ENCODE measurements around the gene CNST.

CNST gene

GRCh38 chr1:246678816-246679793 is 112.8 kb downstream of the CNST start:
- no peak overlapping the region for H3K9ac ChIP-seq (ENCODE audit: low read length)
- no peaks in the 10 kb centered on the region for H3K27me3 ChIP-seq (ENCODE audit: insufficient read depth, low read length, poor library complexity)
- no peak overlapping the region for H3K27ac ChIP-seq (ENCODE audit: low read depth, low read length)
- no peak overlapping the region for H2BK120ac ChIP-seq (ENCODE audit: low read depth, low read length)
- H3K36me3 ChIP-seq (ENCODE audit: control insufficient read depth, insufficient read depth, low read length), result no peaks in the 10 kb centered on the region
- no peak overlapping the region for H3K4ac ChIP-seq (ENCODE audit: low read depth, low read length)
- H4K8ac ChIP-seq (ENCODE audit: low read depth, low read length), result no peak overlapping the region
- H2AK5ac ChIP-seq (ENCODE audit: low read length), result no peak overlapping the region
- H3K4me3 ChIP-seq (ENCODE audit: low read length), result no peak overlapping the region
- H3K79me1 ChIP-seq (ENCODE audit: low read length), result no peaks in the 10 kb centered on the region
- no peak overlapping the region for H2BK5ac ChIP-seq (ENCODE audit: low read length)
- H3K79me2 ChIP-seq (ENCODE audit: control insufficient read depth, insufficient read depth, low read length), result no peaks in the 10 kb centered on the region
- no peak overlapping the region for H3K23ac ChIP-seq (ENCODE audit: low read length)
- no peak overlapping the region for H4K5ac ChIP-seq (ENCODE audit: low read length)
- no peak overlapping the region for H2BK15ac ChIP-seq (replicated peaks; ENCODE audit: low read depth)
- H3K4me2 ChIP-seq (ENCODE audit: low read length), result no peak overlapping the region
- no CpG with 5 or more reads among the region's 18 CpGs for WGBS (ENCODE audit: extremely low coverage, insufficient coverage, low lambda C conversion rate)
- no peak for DNase-seq
- H3K56ac ChIP-seq (ENCODE audit: low read length), result no peak overlapping the region
- H3K4me1 ChIP-seq (ENCODE audit: control insufficient read depth, low read depth, low read length), result no peaks in the 10 kb centered on the region
- no peak overlapping the region for H3K18ac ChIP-seq (ENCODE audit: low read length)

- H2BK120ac ChIP-seq (ENCODE audit: low read depth, low read length), result no peak overlapping the region
- H3K27me3 ChIP-seq (ENCODE audit: insufficient read depth, low read length, poor library complexity), result no peaks in the 10 kb centered on the region
- H2BK15ac ChIP-seq (replicated peaks; ENCODE audit: low read depth), result no peak overlapping the region
- no peaks in the 10 kb centered on the region for H3K36me3 ChIP-seq (ENCODE audit: control insufficient read depth, insufficient read depth, low read length)
- H3K79me2 ChIP-seq (ENCODE audit: control insufficient read depth, insufficient read depth, low read length), result no peaks in the 10 kb centered on the region
- H4K5ac ChIP-seq (ENCODE audit: low read length), result no peak overlapping the region
- H3K4me1 ChIP-seq (ENCODE audit: control insufficient read depth, low read depth, low read length), result no peaks in the 10 kb centered on the region
- DNase-seq, result no peak
- H3K23ac ChIP-seq (ENCODE audit: low read length), result no peak overlapping the region
- no peak overlapping the region for H3K4me3 ChIP-seq (ENCODE audit: low read length)
- no peak overlapping the region for H2BK5ac ChIP-seq (ENCODE audit: low read length)
- no CpG with 5 or more reads among the region's 1 CpG for WGBS (ENCODE audit: extremely low coverage, insufficient coverage, low lambda C conversion rate)
- H3K18ac ChIP-seq (ENCODE audit: low read length), result no peak overlapping the region
- no peak overlapping the region for H3K56ac ChIP-seq (ENCODE audit: low read length)
- H3K79me1 ChIP-seq (ENCODE audit: low read length), result no peaks in the 10 kb centered on the region
- no peak overlapping the region for H4K8ac ChIP-seq (ENCODE audit: low read depth, low read length)
- no peak overlapping the region for H3K4me2 ChIP-seq (ENCODE audit: low read length)
- H3K27ac ChIP-seq (ENCODE audit: low read depth, low read length), result no peak overlapping the region
- no peak overlapping the region for H3K4ac ChIP-seq (ENCODE audit: low read depth, low read length)
- H2AK5ac ChIP-seq (ENCODE audit: low read length), result no peak overlapping the region
- no peak overlapping the region for H3K9ac ChIP-seq (ENCODE audit: low read length)
These were observed 113.5 kb downstream of the CNST start for GRCh38 chr1:246679794-246680177.

GRCh38 chr1:246680190-246680589 is 113.9 kb downstream of the CNST start:
- no peaks in the 10 kb centered on the region for H3K79me1 ChIP-seq (ENCODE audit: low read length)
- no peaks in the 10 kb centered on the region for H3K79me2 ChIP-seq (ENCODE audit: control insufficient read depth, insufficient read depth, low read length)
- no peak overlapping the region for H3K4me3 ChIP-seq (ENCODE audit: low read length)
- no peak overlapping the region for H2AK5ac ChIP-seq (ENCODE audit: low read length)
- H2BK120ac ChIP-seq (ENCODE audit: low read depth, low read length), result no peak overlapping the region
- H4K8ac ChIP-seq (ENCODE audit: low read depth, low read length), result no peak overlapping the region
- H2BK5ac ChIP-seq (ENCODE audit: low read length), result no peak overlapping the region
- H3K4ac ChIP-seq (ENCODE audit: low read depth, low read length), result no peak overlapping the region
- H3K4me2 ChIP-seq (ENCODE audit: low read length), result no peak overlapping the region
- H4K5ac ChIP-seq (ENCODE audit: low read length), result no peak overlapping the region
- WGBS (ENCODE audit: extremely low coverage, insufficient coverage, low lambda C conversion rate), result no CpG with 5 or more reads among the region's 8 CpGs
- no peak for DNase-seq
- H3K23ac ChIP-seq (ENCODE audit: low read length), result no peak overlapping the region
- no peaks in the 10 kb centered on the region for H3K27me3 ChIP-seq (ENCODE audit: insufficient read depth, low read length, poor library complexity)
- H3K18ac ChIP-seq (ENCODE audit: low read length), result no peak overlapping the region
- no peak overlapping the region for H3K9ac ChIP-seq (ENCODE audit: low read length)
- no peaks in the 10 kb centered on the region for H3K36me3 ChIP-seq (ENCODE audit: control insufficient read depth, insufficient read depth, low read length)
- H2BK15ac ChIP-seq (replicated peaks; ENCODE audit: low read depth), result no peak overlapping the region
- H3K27ac ChIP-seq (ENCODE audit: low read depth, low read length), result no peak overlapping the region
- no peaks in the 10 kb centered on the region for H3K4me1 ChIP-seq (ENCODE audit: control insufficient read depth, low read depth, low read length)
- no peak overlapping the region for H3K56ac ChIP-seq (ENCODE audit: low read length)

GRCh38 chr1:246680696-246681130 is 114.5 kb downstream of the CNST start:
- Histone ChIP-seq H4K8ac (ENCODE audit: low read depth, low read length) (no peak overlapping the region), H4K5ac (ENCODE audit: low read length) (no peak overlapping the region), H2BK15ac (replicated peaks; ENCODE audit: low read depth) (no peak overlapping the region), H3K23ac (ENCODE audit: low read length) (no peak overlapping the region), H2AK5ac (ENCODE audit: low read length) (no peak overlapping the region), H3K9ac (ENCODE audit: low read length) (no peak overlapping the region), H3K36me3 (ENCODE audit: control insufficient read depth, insufficient read depth, low read length) (no peaks in the 10 kb centered on the region), H3K4me1 (ENCODE audit: control insufficient read depth, low read depth, low read length) (no peaks in the 10 kb centered on the region), H3K79me1 (ENCODE audit: low read length) (no peaks in the 10 kb centered on the region), H3K4ac (ENCODE audit: low read depth, low read length) (no peak overlapping the region), H3K4me3 (ENCODE audit: low read length) (no peak overlapping the region), H3K18ac (ENCODE audit: low read length) (no peak overlapping the region), H2BK5ac (ENCODE audit: low read length) (no peak overlapping the region), H3K27ac (ENCODE audit: low read depth, low read length) (no peak overlapping the region), H2BK120ac (ENCODE audit: low read depth, low read length) (no peak overlapping the region), H3K56ac (ENCODE audit: low read length) (no peak overlapping the region), H3K27me3 (ENCODE audit: insufficient read depth, low read length, poor library complexity) (no peaks in the 10 kb centered on the region), H3K79me2 (ENCODE audit: control insufficient read depth, insufficient read depth, low read length) (no peaks in the 10 kb centered on the region), H3K4me2 (ENCODE audit: low read length) (no peak overlapping the region)
- DNase-seq, result no peak
- WGBS (ENCODE audit: extremely low coverage, insufficient coverage, low lambda C conversion rate), result no CpG with 5 or more reads among the region's 10 CpGs

GRCh38 chr1:246681900-246682895 is 115.9 kb downstream of the CNST start:
- Histone ChIP-seq H3K36me3 (ENCODE audit: control insufficient read depth, insufficient read depth, low read length) (no peaks in the 10 kb centered on the region), H3K79me2 (ENCODE audit: control insufficient read depth, insufficient read depth, low read length) (no peaks in the 10 kb centered on the region), H4K5ac (ENCODE audit: low read length) (no peak overlapping the region), H3K9ac (ENCODE audit: low read length) (no peak overlapping the region), H3K4ac (ENCODE audit: low read depth, low read length) (no peak overlapping the region), H2BK120ac (ENCODE audit: low read depth, low read length) (no peak overlapping the region), H3K79me1 (ENCODE audit: low read length) (no peaks in the 10 kb centered on the region), H3K27ac (ENCODE audit: low read depth, low read length) (no peak overlapping the region), H2AK5ac (ENCODE audit: low read length) (no peak overlapping the region), H2BK15ac (replicated peaks; ENCODE audit: low read depth) (no peak overlapping the region), H3K4me1 (ENCODE audit: control insufficient read depth, low read depth, low read length) (no peaks in the 10 kb centered on the region), H3K4me2 (ENCODE audit: low read length) (no peak overlapping the region), H3K23ac (ENCODE audit: low read length) (no peak overlapping the region), H2BK5ac (ENCODE audit: low read length) (no peak overlapping the region), H3K4me3 (ENCODE audit: low read length) (no peak overlapping the region), H3K27me3 (ENCODE audit: insufficient read depth, low read length, poor library complexity) (no peaks in the 10 kb centered on the region), H4K8ac (ENCODE audit: low read depth, low read length) (no peak overlapping the region), H3K18ac (ENCODE audit: low read length) (no peak overlapping the region), H3K56ac (ENCODE audit: low read length) (no peak overlapping the region)
- no CpG with 5 or more reads among the region's 15 CpGs for WGBS (ENCODE audit: extremely low coverage, insufficient coverage, low lambda C conversion rate)
- DNase-seq, result peak; percentile 41

All from mesendoderm (in vitro differentiated cells).